SK-N-SH (cell line): ENCODE measurements around the gene PER1. TPM values are rescaled to one million over a fixed set of nuclear protein-coding genes. Genes with fewer than 3 reads are reported as not detected.
A peak's percentile ranks its signal among the peaks of the same experiment; 100 is the strongest.

Experiments used
- CTCF ChIA-PET: fragments of 300-600, 350-600 bp; formaldehyde crosslinking; extraction: SDS; loops from one replicate; lab custom pipeline; 2021; lab: Yijun Ruan, JAX
- POLR2A ChIA-PET: fragments of 350-600 bp; sonication (Branson Sonifier 250); formaldehyde crosslinking; extraction: SDS; loops from one replicate; lab custom pipeline; 2020; ENCODE audit warnings: antibody characterized with exemption, inconsistent platforms; lab: Yijun Ruan, JAX
- DNase-seq: peaks from one replicate; pipeline ENCODE4 v3.0.0; 2012
- H2AFZ ChIP-seq: fragments of 200-600 bp; sonication (generic); 2 replicates; pipeline ENCODE4 v1.8.1; 2016; ENCODE audit warnings: antibody characterized with exemption, mild to moderate bottlenecking, low read depth
- H3F3A ChIP-seq: fragments of 200-600 bp; sonication (generic); replicated peaks from 2 replicates; pipeline ENCODE3; 2016; ENCODE audit warnings: antibody characterized with exemption, mild to moderate bottlenecking; ENCODE audit not compliant: insufficient read depth
- H3K27ac ChIP-seq, 2 experiments: fragments of 200-500 bp in 1 of 2; fragments of 200-600 bp in 1 of 2; sonication (Bioruptor generic) in 1 of 2; sonication (generic), shearing (Covaris generic) in 1 of 2; 2 replicates each; pipeline versions ENCODE4 v1.5.1 to v1.6.1; 2014 to 2016; ENCODE audit warnings: low read depth in 2 of 2, inconsistent platforms in 1 of 2, low read length in 1 of 2, mild to moderate bottlenecking in 1 of 2, mixed read lengths in 1 of 2
- H3K27me3 ChIP-seq: fragments of 200-600 bp; sonication (generic), shearing (Covaris generic); 2 replicates; pipeline ENCODE4 v1.6.1; 2016; ENCODE audit warnings: mixed run types; ENCODE audit not compliant: insufficient read depth
- H3K36me3 ChIP-seq, 2 experiments: fragments of 200-500 bp in 1 of 2; fragments of 200-600 bp in 1 of 2; sonication (Bioruptor generic) in 1 of 2; sonication (generic) in 1 of 2; replicated peaks in 1 of 2; 2 replicates each; pipeline versions ENCODE3 to v1.5.1; 2014 to 2016; ENCODE audit warnings: low read length in 1 of 2, mild to moderate bottlenecking in 1 of 2; ENCODE audit not compliant: insufficient read depth in 2 of 2, control insufficient read depth in 1 of 2
- H3K4me1 ChIP-seq, 2 experiments: fragments of 200-500 bp in 1 of 2; fragments of 200-600 bp in 1 of 2; sonication (Bioruptor generic) in 1 of 2; sonication (generic), shearing (Covaris generic) in 1 of 2; 2 replicates each; pipeline versions ENCODE4 v1.5.1 to v1.6.1; 2014 to 2016; ENCODE audit warnings: low read depth in 1 of 2, low read length in 1 of 2, mixed run types in 1 of 2; ENCODE audit not compliant: insufficient read depth in 2 of 2, control insufficient read depth in 1 of 2
- H3K4me2 ChIP-seq: fragments of 200-600 bp; sonication (generic), shearing (Covaris generic); 2 replicates; pipeline ENCODE4 v1.6.1; 2017; ENCODE audit warnings: mixed run types
- H3K4me3 ChIP-seq, 2 experiments: fragments of 200-500 bp in 1 of 2; fragments of 200-600 bp in 1 of 2; sonication (Bioruptor generic) in 1 of 2; sonication (generic), shearing (Covaris generic) in 1 of 2; 2 replicates each; pipeline versions ENCODE4 v1.5.1 to v1.8.1; 2014 to 2016; ENCODE audit warnings: low read depth in 2 of 2, inconsistent platforms in 1 of 2, low read length in 1 of 2, mild to moderate bottlenecking in 1 of 2, mixed read lengths in 1 of 2, moderate library complexity in 1 of 2
- H3K79me2 ChIP-seq: fragments of 200-600 bp; sonication (generic); 2 replicates; pipeline ENCODE4 v1.8.1; 2017; ENCODE audit warnings: mild to moderate bottlenecking; ENCODE audit not compliant: insufficient read depth
- H3K9ac ChIP-seq: fragments of 200-600 bp; sonication (generic); 2 replicates; pipeline ENCODE4 v1.6.1; 2017; ENCODE audit warnings: mixed run types
- H3K9me2 ChIP-seq: fragments of 200-600 bp; sonication (generic); 2 replicates; pipeline ENCODE4 v1.6.1; 2017; ENCODE audit warnings: mixed run types
- H3K9me3 ChIP-seq: fragments of 200-600 bp; sonication (generic); 2 replicates; pipeline ENCODE4 v1.6.1; 2017; ENCODE audit warnings: mixed run types, mild to moderate bottlenecking, moderate library complexity
- H4K20me1 ChIP-seq: fragments of 200-600 bp; sonication (generic); 2 replicates; pipeline ENCODE4 v1.6.1; 2017; ENCODE audit warnings: mild to moderate bottlenecking, mixed run types; ENCODE audit not compliant: insufficient read depth
- CHD2 ChIP-seq: fragments of 150-350 bp; IDR thresholded peaks from 2 replicates; pipeline ENCODE4 v1.6.1; 2018; ENCODE audit warnings: low read length; ENCODE audit not compliant: partially characterized antibody
- ELF1 ChIP-seq: IDR thresholded peaks from 2 replicates; pipeline ENCODE4 v1.4.0; 2012
- EZH2phosphoT487 ChIP-seq: fragments of 200-600 bp; sonication (generic); IDR thresholded peaks from 2 replicates; pipeline ENCODE4 v1.6.1; 2017; ENCODE audit warnings: low read depth, mixed run types, mild to moderate bottlenecking, antibody characterized with exemption, moderate library complexity, borderline replicate concordance
- GATA2 ChIP-seq: sonication (generic); formaldehyde crosslinking; IDR thresholded peaks from 2 replicates; pipeline ENCODE4 v1.5.0; 2020; ENCODE audit warnings: mild to moderate bottlenecking, missing genetic modification reagents
- IRF3 ChIP-seq: fragments of 150-350 bp; IDR thresholded peaks from 2 replicates; pipeline ENCODE4 v1.6.1; 2016; ENCODE audit warnings: mild to moderate bottlenecking, low read depth, low read length
- MEF2A ChIP-seq: IDR thresholded peaks from 2 replicates; pipeline ENCODE4 v1.4.0; 2012; ENCODE audit warnings: low read depth, borderline replicate concordance
- MXI1 ChIP-seq: IDR thresholded peaks from 2 replicates; pipeline ENCODE4 v1.6.1; 2012; ENCODE audit warnings: mild to moderate bottlenecking, low read depth, low read length, improper control_type of control experiment
- RAD21 ChIP-seq: IDR thresholded peaks from 2 replicates; pipeline ENCODE4 v1.6.1; 2012; ENCODE audit warnings: mild to moderate bottlenecking, low read length
- RXRA ChIP-seq: IDR thresholded peaks from 2 replicates; pipeline ENCODE4 v1.4.0; 2012; ENCODE audit warnings: low read depth, mild to moderate bottlenecking, borderline replicate concordance
- SIN3A ChIP-seq: IDR thresholded peaks from 2 replicates; pipeline ENCODE4 v1.6.1; 2012; ENCODE audit warnings: low read depth, mild to moderate bottlenecking, low read length, moderate library complexity, borderline replicate concordance
- SMC3 ChIP-seq: IDR thresholded peaks from 2 replicates; pipeline ENCODE4 v1.6.1; 2012; ENCODE audit warnings: low read depth, low read length, improper control_type of control experiment
- TCF12 ChIP-seq: IDR thresholded peaks from 2 replicates; pipeline ENCODE4 v1.4.0; 2012
- TEAD4 ChIP-seq: IDR thresholded peaks from 2 replicates; pipeline ENCODE4 v1.4.0; 2012; ENCODE audit warnings: mild to moderate bottlenecking, borderline replicate concordance; ENCODE audit not compliant: insufficient read depth
- USF1 ChIP-seq: IDR thresholded peaks from 2 replicates; pipeline ENCODE4 v1.4.0; 2012; ENCODE audit warnings: low read depth, borderline replicate concordance
- USF2 ChIP-seq: fragments of 150-350 bp; IDR thresholded peaks from 2 replicates; pipeline ENCODE4 v1.6.1; 2017; ENCODE audit warnings: antibody characterized with exemption, low read length, low read depth, borderline replicate concordance
- ZBTB33 ChIP-seq: IDR thresholded peaks from 2 replicates; pipeline ENCODE4 v1.4.0; 2012; ENCODE audit warnings: low read depth, borderline replicate concordance
- WGBS: methylation state at CpG from one replicate; pipeline ENCODE4 v1.1.6; 2017; ENCODE audit warnings: low lambda C conversion rate; 5-methylcytosine and 5-hydroxymethylcytosine counted together
- polyA plus RNA-seq, 3 experiments: library from polyadenylated mRNA; depleted of rRNA; stranded (reverse); fragments of >200 nt; gene quantifications; 2 replicates each; pipeline ENCODE4 v1.2.3, GENCODE V29; 2012

PER1 gene
- polyA plus RNA-seq, 1 of the 3 experiments (the other 2 are of a cell fraction) = 56.8 TPM

- Histone ChIP-seq H3K4me1 (peaks cover 0 to 5% of the 10 kb centered on the region in 2 experiments; a peak in 1 of 4 replicates), H3K27ac (peak overlapping the region in 1 of 2 experiments; percentile 77; a peak in 1 of 4 replicates), H3K4me2 (peak overlapping the region; percentile 85), H3K9me3 (no peaks in the 10 kb centered on the region), H3K9me2 (no peaks in the 10 kb centered on the region), H3K27me3 (no peaks in the 10 kb centered on the region), H3K79me2 (no peaks in the 10 kb centered on the region), H2AFZ (peak overlapping the region; percentile 75), H3F3A (peaks cover 34% of the 10 kb centered on the region), H4K20me1 (peaks cover 8% of the 10 kb centered on the region; the same call in 1 of the 2 replicates), H3K4me3 (peak overlapping the region; percentile 39 to 62), H3K9ac (peak overlapping the region; percentile 61), H3K36me3 (peaks cover 9 to 24% of the 10 kb centered on the region in 2 experiments)
- WGBS = 29% methylated on average over 21 of the region's 21 CpGs
- no peak for TF ChIP-seq IRF3
- ChIA-PET CTCF (interaction anchor here (0.9 to 9.5 kb wide), 15 partner anchors 10 to 87 kb away, joined by 3 to 98 read pairs (median 6); partner anchors contain the start of genes ALOXE3, BORCS6, HES7 and PER1), POLR2A (interaction anchor here (0.8 to 4.1 kb wide), 2 partner anchors 14 to 35 kb away, joined by 3 to 19 read pairs; partner anchors contain the start of gene PER1)
- DNase-seq = no peak
Measured at GRCh38 chr17:8137645-8138373, 14.4 kb downstream of the PER1 start.

- Histone ChIP-seq H4K20me1 (no peaks in the 10 kb centered on the region), H3K4me2 (no peak overlapping the region), H3K79me2 (no peaks in the 10 kb centered on the region), H3K9me2 (no peaks in the 10 kb centered on the region), H3K9ac (no peak overlapping the region), H3F3A (peaks cover 23% of the 10 kb centered on the region), H3K36me3 (no peaks in the 10 kb centered on the region), H3K27ac (no peak overlapping the region), H3K4me1 (peaks cover 0 to 5% of the 10 kb centered on the region in 2 experiments; a peak in 1 of 4 replicates), H3K9me3 (no peaks in the 10 kb centered on the region), H3K4me3 (no peak overlapping the region), H2AFZ (no peak overlapping the region), H3K27me3 (no peaks in the 10 kb centered on the region; the same call in 1 of the 2 replicates)
- 73% methylated on average over 4 of the region's 4 CpGs for WGBS
- POLR2A ChIA-PET = no interaction called here
- no peak for DNase-seq
- TF ChIP-seq SMC3 = no peak
- no peak for TF ChIP-seq RAD21
- TF ChIP-seq ZBTB33 = no peak
- no peak for TF ChIP-seq RXRA
- no peak for TF ChIP-seq USF1
- no peak for TF ChIP-seq MEF2A
- no peak for TF ChIP-seq SIN3A
- no peak for TF ChIP-seq GATA2 (CRISPR knock-in tag)
- no peak for TF ChIP-seq EZH2phosphoT487
- no peak for TF ChIP-seq ELF1
- TF ChIP-seq MXI1 = no peak
- no peak for TF ChIP-seq TEAD4
- no peak for TF ChIP-seq USF2
- no peak for TF ChIP-seq CHD2
- TF ChIP-seq TCF12 = no peak
- CTCF ChIA-PET = interaction anchor here (0.7 to 9.5 kb wide), 4 partner anchors 14 to 84 kb away, joined by 3 to 98 read pairs (median 8); partner anchors contain the start of gene VAMP2
Measured at GRCh38 chr17:8133941-8134340, 18.3 kb downstream of the PER1 start.
